B cell (primary cell): ENCODE results near the gene SRGAP2C. TPM values are rescaled to one million over a fixed set of nuclear protein-coding genes. Genes with fewer than 3 reads are reported as not detected.
"Not testable (repeated sequence)": the region's sequence is repeated elsewhere in the genome, so short reads cannot be mapped to it uniquely, and the experiment has no call there.

Experiments used
- ATAC-seq: fragments of 200-7000 bp; cut with Tn5 transposase; one replicate; pipeline ENCODE4 v1.10.0; 2021; ENCODE audit warnings: low read depth, mild to moderate bottlenecking, moderate number of reproducible peaks, moderate library complexity
- CTCF ChIA-PET: fragments of 350-600 bp; sonication (Branson Sonifier 250); formaldehyde crosslinking; loops from one replicate; lab custom pipeline; 2021; ENCODE audit warnings: antibody characterized with exemption, inconsistent platforms; lab: Charles Lee
- POLR2A ChIA-PET: fragments of 350-600 bp; sonication (Branson Sonifier 250); formaldehyde crosslinking; loops from one replicate; lab custom pipeline; 2021; ENCODE audit warnings: antibody characterized with exemption; lab: Charles Lee
- DNase-seq: peaks from one replicate; pipeline ENCODE4 v3.0.0; 2013
- H2AFZ ChIP-seq: 2 replicates; pipeline ENCODE4 v1.6.1; 2012; ENCODE audit warnings: mild to moderate bottlenecking, low read depth, low read length; ENCODE audit not compliant: insufficient read depth, poor library complexity, severe bottlenecking
- H3K27ac ChIP-seq, 2 donors: 1 replicate in 1 of 2; 2 replicates in 1 of 2; pipeline ENCODE4 v1.5.1; 2012 to 2013; ENCODE audit warnings: low read length in 2 of 2, mild to moderate bottlenecking in 2 of 2, moderate library complexity in 1 of 2
- H3K27me3 ChIP-seq, 4 experiments: fragments of 200-600 bp in 1 of 4; sonication (generic) in 1 of 4; replicated peaks in 1 of 4; 1 replicate in 2 of 4; 2 replicates in 2 of 4; pipeline versions ENCODE4 v1.6.1 to v1.7.0; 2013 to 2016; ENCODE audit warnings: low read length in 3 of 4, mild to moderate bottlenecking in 2 of 4, mixed read lengths in 1 of 4, moderate library complexity in 1 of 4; ENCODE audit not compliant: insufficient read depth in 4 of 4, control insufficient read depth in 3 of 4; ENCODE audit errors: control extremely low read depth in 1 of 4
- H3K36me3 ChIP-seq, 2 experiments: replicated peaks in 1 of 2; 1 replicate in 1 of 2; 2 replicates in 1 of 2; pipeline versions ENCODE4 v1.6.1 to v1.7.1; 2013; ENCODE audit warnings: low read length in 1 of 2; ENCODE audit not compliant: insufficient read depth in 2 of 2, control insufficient read depth in 1 of 2; ENCODE audit errors: control extremely low read depth in 1 of 2, extremely low read depth in 1 of 2
- H3K4me1 ChIP-seq, 2 donors: fragments of 200-600 bp in 1 of 2; sonication (generic) in 1 of 2; 1 replicate in 1 of 2; 2 replicates in 1 of 2; pipeline versions ENCODE4 v1.5.1 to v1.6.1; 2013 to 2017; ENCODE audit warnings: low read length in 2 of 2; ENCODE audit not compliant: control insufficient read depth in 2 of 2, insufficient read depth in 2 of 2
- H3K4me2 ChIP-seq: replicated peaks from 2 replicates; pipeline ENCODE3; 2012; ENCODE audit warnings: mild to moderate bottlenecking, low read depth, low read length; ENCODE audit not compliant: poor library complexity, severe bottlenecking
- H3K4me3 ChIP-seq, 5 experiments: fragments of 200-600 bp in 1 of 5; sonication (generic) in 1 of 5; 1 replicate in 3 of 5; 2 replicates in 2 of 5; pipeline versions ENCODE4 v1.5.1 to v1.7.0; 2011 to 2016; ENCODE audit warnings: low read length in 4 of 5, mild to moderate bottlenecking in 4 of 5, low read depth in 2 of 5, control low read depth in 1 of 5, moderate library complexity in 1 of 5; ENCODE audit not compliant: insufficient read depth in 1 of 5; ENCODE audit errors: control extremely low read depth in 1 of 5, extremely low read depth in 1 of 5
- H3K79me2 ChIP-seq: fragments of 200-600 bp; sonication (generic); one replicate; pipeline ENCODE4 v1.6.0; 2016; ENCODE audit warnings: low read length; ENCODE audit not compliant: control insufficient read depth, insufficient read depth
- H3K9ac ChIP-seq: fragments of 200-600 bp; sonication (generic); 2 replicates; pipeline ENCODE4 v1.6.1; 2017; ENCODE audit warnings: mild to moderate bottlenecking, low read length, moderate library complexity
- H3K9me3 ChIP-seq, 3 donors: one replicate each; pipeline versions ENCODE4 v1.6.1 to v1.7.1; 2013; ENCODE audit warnings: low read length in 2 of 3; ENCODE audit not compliant: control insufficient read depth in 2 of 3, insufficient read depth in 1 of 3; ENCODE audit errors: control extremely low read depth in 1 of 3
- H4K20me1 ChIP-seq: 2 replicates; pipeline ENCODE4 v1.6.0; 2012; ENCODE audit warnings: mild to moderate bottlenecking, low read length; ENCODE audit not compliant: insufficient read depth, control insufficient read depth, poor library complexity, severe bottlenecking
- H3K27ac Mint-ChIP-seq: one replicate; pipeline ENCODE4 v1.8.0; 2021; ENCODE audit warnings: mixed read lengths
- H3K27me3 Mint-ChIP-seq: one replicate; pipeline ENCODE4 v1.8.0; 2021; ENCODE audit warnings: mixed read lengths
- H3K4me1 Mint-ChIP-seq: one replicate; pipeline ENCODE4 v1.8.0; 2021; ENCODE audit warnings: mixed read lengths
- H3K4me3 Mint-ChIP-seq: one replicate; pipeline ENCODE4 v1.8.0; 2021; ENCODE audit warnings: mixed read lengths
- H3K9me3 Mint-ChIP-seq: one replicate; pipeline ENCODE4 v1.8.0; 2022; ENCODE audit warnings: mixed read lengths; ENCODE audit not compliant: insufficient read depth
- WGBS: methylation state at CpG from one replicate; pipeline ENCODE4 v1.1.5; 2013; ENCODE audit warnings: missing lambda C conversion rate; ENCODE audit not compliant: insufficient coverage; 5-methylcytosine and 5-hydroxymethylcytosine counted together
- intact Hi-C: fragments of 100-400 bp; cut with micrococcal nuclease; formaldehyde crosslinking; loops from one replicate; pipeline ENCODE4 v1.10.0; 2022
- polyA plus RNA-seq: library from polyadenylated mRNA; depleted of rRNA; stranded (reverse); fragments of >200 nt; gene quantifications from 2 replicates; pipeline ENCODE4 v1.2.3, GENCODE V29; 2012
- total RNA-seq, 2 donors: library from RNA; stranded (reverse); fragments of 120-200 nt in 1 of 2; gene quantifications; 1 replicate in 1 of 2; 2 replicates in 1 of 2; pipeline versions ENCODE4 v1.2.3 to v1.2.4, GENCODE V29; 2013 to 2022

Gene SRGAP2C
- total and polyA plus RNA-seq, 2 donors (not counting 1 experiment from before 2014, with no cell fraction given): 2.2 to 40.7 TPM

DNA sequence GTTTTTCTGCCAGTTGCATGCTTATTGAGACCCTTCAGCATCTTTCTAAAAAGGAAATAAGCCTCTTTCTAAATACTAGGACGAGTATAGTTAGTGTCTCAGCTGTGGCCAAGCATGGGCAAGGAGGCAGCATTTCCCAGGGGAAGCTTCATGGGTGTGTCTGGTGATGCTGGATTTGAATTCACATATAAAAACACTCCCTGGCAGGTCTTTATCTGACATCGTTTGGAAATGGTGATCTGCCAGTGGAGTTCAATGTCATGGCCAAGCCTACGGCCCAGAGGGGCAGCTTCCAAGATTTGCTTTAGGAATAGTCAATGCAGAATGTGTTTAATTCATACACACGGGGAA, 94.7 kb downstream of the SRGAP2C start:
- H3K4me2 ChIP-seq, H3K27ac Mint-ChIP-seq, H3K27ac ChIP-seq, H3K4me1 Mint-ChIP-seq, H3K27me3 ChIP-seq, H3K9ac ChIP-seq, H3K4me3 ChIP-seq, H3K4me3 Mint-ChIP-seq, H3K9me3 Mint-ChIP-seq, H3K4me1 ChIP-seq, H3K9me3 ChIP-seq, intact Hi-C loops, POLR2A ChIA-PET, ATAC-seq, H2AFZ ChIP-seq, H3K27me3 Mint-ChIP-seq, DNase-seq, H3K79me2 ChIP-seq, CTCF ChIA-PET, H3K36me3 ChIP-seq, H4K20me1 ChIP-seq: not testable (repeated sequence)
- WGBS: no CpG with 5 or more reads among the region's 4 CpGs

DNA sequence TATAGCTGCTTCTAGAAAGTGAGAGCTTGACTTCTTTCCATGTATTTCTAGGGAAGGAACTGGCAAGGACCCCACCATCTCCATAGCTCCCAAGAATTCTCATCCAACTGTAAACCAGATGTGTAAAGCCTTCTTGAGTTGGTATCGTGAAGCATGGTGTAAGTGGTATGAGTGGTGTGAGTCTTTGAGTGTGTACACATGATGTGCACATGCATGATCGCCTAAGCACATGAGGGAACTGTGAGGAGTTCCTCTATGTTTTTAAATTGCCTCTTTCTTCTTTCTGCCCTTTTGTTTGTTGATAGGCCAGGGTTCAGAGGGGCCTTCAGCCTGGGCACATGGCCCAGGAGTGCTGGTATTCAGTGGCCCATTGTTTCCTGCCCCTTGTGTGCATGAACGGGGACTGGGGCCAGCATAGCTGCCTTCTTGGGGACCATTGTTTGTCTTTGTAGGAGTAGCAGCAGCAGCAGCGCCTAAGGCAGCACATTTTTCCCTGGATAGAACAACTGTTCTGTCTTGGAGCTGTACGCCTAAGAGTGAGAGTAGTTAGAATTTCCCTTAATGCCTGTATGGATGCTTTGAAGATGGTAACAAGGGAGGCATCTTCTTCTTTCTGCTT, 96.0 kb downstream of the SRGAP2C start:
- H3K9ac ChIP-seq, H2AFZ ChIP-seq, intact Hi-C loops, H3K27ac ChIP-seq, H4K20me1 ChIP-seq, CTCF ChIA-PET, H3K27me3 ChIP-seq, H3K4me1 ChIP-seq, POLR2A ChIA-PET, H3K9me3 ChIP-seq, H3K9me3 Mint-ChIP-seq, H3K4me3 ChIP-seq, H3K27me3 Mint-ChIP-seq, H3K79me2 ChIP-seq, H3K4me3 Mint-ChIP-seq, H3K27ac Mint-ChIP-seq, H3K36me3 ChIP-seq, H3K4me1 Mint-ChIP-seq, H3K4me2 ChIP-seq, DNase-seq, ATAC-seq: not testable (repeated sequence)
- WGBS: no CpG with 5 or more reads among the region's 5 CpGs

DNA sequence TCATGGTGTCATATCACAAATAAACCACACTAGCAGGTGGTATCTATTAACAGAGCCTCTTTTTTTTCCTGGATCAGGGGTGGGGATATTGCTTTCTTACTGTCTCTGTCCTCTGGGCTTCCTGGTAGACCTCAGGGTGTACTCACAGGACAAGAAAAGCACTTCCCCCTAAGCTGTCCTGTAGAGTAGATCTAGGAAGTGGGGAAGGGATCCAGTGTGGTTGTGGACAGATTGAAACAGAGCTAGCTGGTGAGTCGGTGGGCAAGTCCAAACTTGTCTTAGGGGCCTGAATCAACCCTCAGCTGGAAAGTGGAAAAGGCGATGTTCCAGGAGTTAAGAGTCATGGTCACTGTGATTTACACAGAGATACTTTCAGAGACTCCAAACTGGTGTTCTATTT, 96.7 kb downstream of the SRGAP2C start:
- H4K20me1 ChIP-seq, DNase-seq, H3K4me3 Mint-ChIP-seq, H3K4me2 ChIP-seq, intact Hi-C loops, H3K4me1 Mint-ChIP-seq, H3K4me3 ChIP-seq, H3K27ac ChIP-seq, H3K9ac ChIP-seq, H3K36me3 ChIP-seq, H3K27me3 ChIP-seq, H3K27me3 Mint-ChIP-seq, H3K9me3 ChIP-seq, POLR2A ChIA-PET, H3K4me1 ChIP-seq, H3K9me3 Mint-ChIP-seq, H2AFZ ChIP-seq, H3K27ac Mint-ChIP-seq, ATAC-seq, CTCF ChIA-PET, H3K79me2 ChIP-seq: not testable (repeated sequence)
- WGBS: no CpG with 5 or more reads among the region's 2 CpGs

DNA sequence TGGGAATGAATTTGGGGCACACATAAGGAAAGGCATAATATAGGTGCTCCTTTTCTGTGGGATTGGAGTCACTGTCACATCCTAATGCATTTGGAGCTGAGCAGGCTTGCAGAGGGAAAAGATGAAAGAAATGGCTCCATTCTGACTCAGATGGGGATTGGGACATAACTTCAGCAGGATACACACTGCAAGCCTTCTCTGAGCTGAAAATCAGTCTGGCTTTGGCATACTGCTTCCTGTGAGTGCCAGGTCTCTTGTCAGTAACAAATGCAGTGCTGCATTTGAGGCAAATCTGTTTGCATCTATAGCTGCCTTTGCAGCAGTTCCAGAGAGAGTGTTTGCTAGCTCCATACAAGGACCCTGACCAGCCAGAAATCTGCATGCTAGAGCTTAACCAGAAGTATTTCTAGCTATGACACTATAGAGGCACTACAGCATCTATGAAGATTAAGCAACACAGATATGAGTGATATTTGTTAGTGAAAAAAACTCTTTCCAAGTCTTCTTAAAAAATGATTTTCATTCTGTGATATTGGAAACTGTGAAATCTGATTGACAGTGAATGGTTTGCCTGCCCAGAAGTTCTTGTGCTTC, 98.9 kb downstream of the SRGAP2C start:
- H4K20me1 ChIP-seq, H3K4me3 ChIP-seq, H3K9ac ChIP-seq, ATAC-seq, POLR2A ChIA-PET, H3K27ac Mint-ChIP-seq, H3K4me3 Mint-ChIP-seq, H3K4me1 Mint-ChIP-seq, H3K4me1 ChIP-seq, intact Hi-C loops, H3K27me3 ChIP-seq, H3K9me3 ChIP-seq, H3K9me3 Mint-ChIP-seq, DNase-seq, H3K36me3 ChIP-seq, H2AFZ ChIP-seq, CTCF ChIA-PET, H3K27me3 Mint-ChIP-seq, H3K4me2 ChIP-seq, H3K27ac ChIP-seq, H3K79me2 ChIP-seq: not testable (repeated sequence)
